H1 (cell line): ENCODE data around the gene EWSR1. TPM values are rescaled to one million over a fixed set of nuclear protein-coding genes. Genes with fewer than 3 reads are reported as not detected.

Source experiments
- ASH2L ChIP-seq: fragments of 200-600, 300-600 bp; sonication (generic); IDR thresholded peaks from one replicate; pipeline ENCODE4 v1.7.1; 2017; ENCODE audit warnings: low read length
- SIN3A ChIP-seq, 2 experiments: IDR thresholded peaks in 1 of 2; conservative IDR thresholded peaks in 1 of 2; 2 replicates each; pipeline ENCODE4 v1.6.1; 2011 to 2012; ENCODE audit warnings: low read length in 2 of 2, improper control_type of control experiment in 1 of 2, low read depth in 1 of 2, mild to moderate bottlenecking in 1 of 2
- polyA plus RNA-seq, 7 experiments: library from polyadenylated mRNA; depleted of rRNA in 3 of 7; stranded (reverse) in 5 of 7; unstranded in 2 of 7; fragments of >200 nt in 5 of 7; fragments of 200-250 nt in 2 of 7; gene quantifications; 1 replicate in 5 of 7; 2 replicates in 1 of 7; 4 replicates in 1 of 7; pipeline versions ENCODE4 v1.2.1 to v1.2.3, GENCODE V29; 2011 to 2013; ENCODE audit warnings: missing spikeins in 2 of 7, mixed read lengths in 2 of 7
- total RNA-seq: library from RNA; stranded (reverse); fragmentation: NEBNext Ultra II Directional; extraction: Animal tissue kit (Norgen Biotek cat#: 25700); gene quantifications from 2 replicates; pipeline ENCODE4 v1.2.1, GENCODE V29; 2021

EWSR1 gene
- total and polyA plus RNA-seq, 2 of the 8 experiments (the other 6 are each of a cell fraction or from before 2014, with no cell fraction given): 387 to 930 TPM

DNA sequence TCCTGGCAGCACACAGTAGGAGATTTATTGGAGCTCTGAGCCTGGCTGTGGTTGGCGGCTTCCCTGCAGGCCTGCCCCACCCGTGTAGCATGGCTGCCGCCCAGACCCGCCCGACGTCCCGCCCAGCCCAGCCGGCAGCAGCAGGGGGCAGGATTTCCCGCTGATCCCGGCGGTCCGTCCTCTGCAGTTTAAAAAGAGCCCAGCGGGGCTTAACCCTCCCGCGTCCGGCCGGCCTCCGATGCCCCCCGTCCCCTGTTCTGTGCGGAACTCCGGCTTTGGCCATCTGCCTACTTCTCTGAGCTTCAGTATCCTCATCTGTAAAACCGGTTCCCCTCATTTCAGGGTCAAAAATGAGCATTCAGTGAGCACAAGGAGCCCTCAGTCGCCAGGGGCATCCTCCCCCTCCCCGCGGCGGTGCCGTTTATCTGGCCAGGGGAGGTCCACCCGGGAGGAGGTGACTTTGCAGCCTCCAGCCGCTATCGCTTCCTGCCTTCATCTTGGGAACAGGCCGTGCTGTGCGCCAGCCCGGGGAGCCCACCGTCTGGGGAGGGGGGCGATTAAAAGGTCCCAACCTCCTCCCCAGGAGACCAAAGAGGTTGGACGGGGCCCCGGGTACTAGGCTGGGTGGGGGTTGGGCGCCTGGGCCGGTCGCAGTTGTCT is 38.2 kb downstream of the EWSR1 start, which contains the start of gene GAS2L1 (continued):
- 0 out of 4 replicates have a peak, but pooled peaks of 1 of the 2 experiments have one; percentile 14 for TF ChIP-seq SIN3A (conservative IDR thresholded peaks at IDR 0.05 in 1 of 2, IDR thresholded peaks at IDR 0.05 in 1 of 2; ENCODE audit: low read depth in 1 of 2, low read length in 2 of 2)
- peak; percentile 50 for TF ChIP-seq ASH2L
